DOHH2 (cell line): ENCODE results near the gene ARPC5L.

ENCODE experiments used
- H3F3A ChIP-seq: fragments of 200-600 bp; sonication (generic), shearing (Covaris generic); 2 replicates; pipeline ENCODE4 v1.6.0; 2016; ENCODE audit warnings: antibody characterized with exemption, mild to moderate bottlenecking; ENCODE audit not compliant: control insufficient read depth, insufficient read depth
- H3K27ac ChIP-seq: fragments of 200-600 bp; sonication (generic); 2 replicates; pipeline ENCODE4 v1.5.1; 2014; ENCODE audit warnings: low read depth, mild to moderate bottlenecking, low read length, moderate library complexity
- H3K27me3 ChIP-seq: fragments of 200-600 bp; sonication (generic); 2 replicates; pipeline ENCODE4 v1.6.1; 2014; ENCODE audit warnings: mild to moderate bottlenecking, low read length, mixed read lengths; ENCODE audit not compliant: control insufficient read depth
- H3K36me3 ChIP-seq: fragments of 200-600 bp; sonication (generic); 2 replicates; pipeline ENCODE4 v1.6.1; 2014; ENCODE audit warnings: mild to moderate bottlenecking, low read length, moderate library complexity, mixed read lengths; ENCODE audit not compliant: control insufficient read depth
- H3K4me1 ChIP-seq: fragments of 200-600 bp; sonication (generic); 2 replicates; pipeline ENCODE4 v1.6.1; 2014; ENCODE audit warnings: mild to moderate bottlenecking, low read length, mixed read lengths; ENCODE audit not compliant: control insufficient read depth
- H3K4me2 ChIP-seq: fragments of 200-600 bp; sonication (generic); 2 replicates; pipeline ENCODE4 v1.6.0; 2014; ENCODE audit warnings: mild to moderate bottlenecking, low read length, moderate library complexity
- H3K4me3 ChIP-seq: fragments of 200-600 bp; sonication (generic); 2 replicates; pipeline ENCODE4 v1.5.1; 2014; ENCODE audit warnings: mild to moderate bottlenecking, low read length, mixed read lengths
- H3K79me2 ChIP-seq: fragments of 200-600 bp; sonication (generic); 2 replicates; pipeline ENCODE4 v1.6.1; 2014; ENCODE audit warnings: mild to moderate bottlenecking, low read length, mixed read lengths; ENCODE audit not compliant: control insufficient read depth
- H3K9me2 ChIP-seq: fragments of 200-600 bp; sonication (generic); replicated peaks from 2 replicates; pipeline ENCODE4 v1.6.1; 2014; ENCODE audit warnings: mild to moderate bottlenecking, low read length, mixed read lengths; ENCODE audit not compliant: control insufficient read depth
- H3K9me3 ChIP-seq: fragments of 200-600 bp; sonication (generic); 2 replicates; pipeline ENCODE4 v1.6.1; 2014; ENCODE audit warnings: antibody characterized with exemption, low read length, mixed read lengths; ENCODE audit not compliant: control insufficient read depth, insufficient read depth
- H4K20me1 ChIP-seq: fragments of 200-600 bp; sonication (generic); 2 replicates; pipeline ENCODE4 v1.6.0; 2014; ENCODE audit warnings: low read depth, mild to moderate bottlenecking, antibody characterized with exemption, low read length, moderate library complexity; ENCODE audit not compliant: control insufficient read depth, insufficient read depth
- EZH2phosphoT487 ChIP-seq: fragments of 200-600 bp; sonication (generic); IDR thresholded peaks from 2 replicates; pipeline ENCODE4 v1.6.1; 2017; ENCODE audit warnings: borderline replicate concordance, mild to moderate bottlenecking, antibody characterized with exemption, low read length, moderate library complexity, mixed read lengths
- TF ChIP-seq, protein P1 (sequence below): fragments of 200-600 bp; sonication (generic); IDR thresholded peaks from one replicate; pipeline ENCODE4 v1.5.1; 2014; ENCODE audit warnings: antibody characterized with exemption, mild to moderate bottlenecking, low read depth, low read length; ENCODE audit not compliant: poor library complexity, severe bottlenecking

Gene ARPC5L

DNA sequence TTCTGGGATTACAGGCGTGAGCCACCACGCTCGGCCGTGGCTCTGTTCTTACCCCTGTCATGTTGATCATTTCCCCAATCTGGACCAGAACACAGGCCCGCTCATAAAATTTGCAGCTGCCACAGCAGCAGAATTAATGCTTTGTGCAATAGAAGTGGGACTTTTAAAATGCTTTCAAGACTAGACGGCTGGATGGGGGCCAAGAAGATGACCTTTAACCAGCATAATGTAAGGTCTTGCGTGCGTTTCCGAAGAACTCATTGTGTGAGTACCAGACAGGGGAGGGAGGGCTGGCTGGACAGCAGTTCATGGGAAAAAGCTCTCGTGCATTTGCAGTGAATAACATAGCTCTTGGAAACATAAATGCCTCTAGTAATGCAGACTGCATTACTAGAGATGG, 12.1 kb upstream of the ARPC5L start:
- no peaks in the 10 kb centered on the region for H4K20me1 ChIP-seq
- no peak overlapping the region for H3K4me2 ChIP-seq
- no peak overlapping the region for H3K27ac ChIP-seq
- H3K4me1 ChIP-seq, result peaks cover 10% of the 10 kb centered on the region
- H3F3A ChIP-seq, result peaks cover 5% of the 10 kb centered on the region
- TF ChIP-seq, protein P1, sequence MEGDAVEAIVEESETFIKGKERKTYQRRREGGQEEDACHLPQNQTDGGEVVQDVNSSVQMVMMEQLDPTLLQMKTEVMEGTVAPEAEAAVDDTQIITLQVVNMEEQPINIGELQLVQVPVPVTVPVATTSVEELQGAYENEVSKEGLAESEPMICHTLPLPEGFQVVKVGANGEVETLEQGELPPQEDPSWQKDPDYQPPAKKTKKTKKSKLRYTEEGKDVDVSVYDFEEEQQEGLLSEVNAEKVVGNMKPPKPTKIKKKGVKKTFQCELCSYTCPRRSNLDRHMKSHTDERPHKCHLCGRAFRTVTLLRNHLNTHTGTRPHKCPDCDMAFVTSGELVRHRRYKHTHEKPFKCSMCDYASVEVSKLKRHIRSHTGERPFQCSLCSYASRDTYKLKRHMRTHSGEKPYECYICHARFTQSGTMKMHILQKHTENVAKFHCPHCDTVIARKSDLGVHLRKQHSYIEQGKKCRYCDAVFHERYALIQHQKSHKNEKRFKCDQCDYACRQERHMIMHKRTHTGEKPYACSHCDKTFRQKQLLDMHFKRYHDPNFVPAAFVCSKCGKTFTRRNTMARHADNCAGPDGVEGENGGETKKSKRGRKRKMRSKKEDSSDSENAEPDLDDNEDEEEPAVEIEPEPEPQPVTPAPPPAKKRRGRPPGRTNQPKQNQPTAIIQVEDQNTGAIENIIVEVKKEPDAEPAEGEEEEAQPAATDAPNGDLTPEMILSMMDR, result no peak
- no peak for TF ChIP-seq EZH2phosphoT487
- no peaks in the 10 kb centered on the region for H3K9me3 ChIP-seq
- H3K27me3 ChIP-seq, result peaks cover 7% of the 10 kb centered on the region; the same call in 1 of the 2 replicates
- no peak overlapping the region for H3K4me3 ChIP-seq
- no peaks in the 10 kb centered on the region for H3K79me2 ChIP-seq
- H3K9me2 ChIP-seq, result no peaks in the 10 kb centered on the region
- no peaks in the 10 kb centered on the region for H3K36me3 ChIP-seq

DNA sequence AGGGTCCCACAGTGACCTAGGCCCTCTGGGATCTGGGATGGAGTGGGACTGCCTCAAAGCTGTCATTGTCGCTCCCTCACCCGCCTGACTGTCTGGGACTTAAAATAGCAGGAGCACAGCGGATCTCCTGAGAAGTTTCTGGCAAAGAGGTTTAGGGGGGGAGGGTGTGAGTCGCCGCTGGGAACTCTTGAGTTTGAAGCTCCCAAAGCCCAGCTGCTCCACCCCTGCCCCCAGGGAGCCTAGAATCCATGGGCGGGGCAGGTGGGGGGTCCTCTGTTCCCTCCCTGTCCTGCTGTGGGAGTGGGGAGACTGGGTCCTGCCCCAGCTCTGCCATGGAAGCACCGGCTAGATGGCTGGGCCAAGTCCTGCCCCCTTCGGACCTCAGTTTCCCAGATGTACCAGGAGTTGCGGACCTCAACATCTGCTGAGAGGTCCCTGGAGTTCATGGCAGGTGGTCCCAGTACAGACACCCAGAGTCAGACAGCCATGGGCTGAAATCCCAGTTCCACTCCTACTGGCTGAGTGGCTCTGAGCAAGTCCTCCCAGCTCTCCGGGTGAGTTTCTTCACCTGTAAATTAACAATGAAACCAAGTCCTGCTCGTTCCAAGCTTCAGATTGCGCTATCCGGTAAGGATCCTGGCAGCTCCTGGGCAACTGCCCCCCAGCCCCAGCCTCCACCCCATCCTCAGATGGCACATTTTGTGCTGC, 9.7 kb upstream of the ARPC5L start:
- Histone ChIP-seq H3K4me2 (peak overlapping the region; percentile 77), H3K4me1 (peaks cover 10% of the 10 kb centered on the region), H3K36me3 (peaks cover 13% of the 10 kb centered on the region), H3K9me2 (no peaks in the 10 kb centered on the region), H3K27ac (no peak overlapping the region), H4K20me1 (peaks cover 12% of the 10 kb centered on the region; the same call in 1 of the 2 replicates), H3K79me2 (no peaks in the 10 kb centered on the region), H3K9me3 (no peaks in the 10 kb centered on the region), H3F3A (peaks cover 29% of the 10 kb centered on the region), H3K4me3 (peak overlapping the region; percentile 65), H3K27me3 (peaks cover 7% of the 10 kb centered on the region; the same call in 1 of the 2 replicates)
- TF ChIP-seq, protein P1, result no peak
- TF ChIP-seq EZH2phosphoT487, result no peak

DNA sequence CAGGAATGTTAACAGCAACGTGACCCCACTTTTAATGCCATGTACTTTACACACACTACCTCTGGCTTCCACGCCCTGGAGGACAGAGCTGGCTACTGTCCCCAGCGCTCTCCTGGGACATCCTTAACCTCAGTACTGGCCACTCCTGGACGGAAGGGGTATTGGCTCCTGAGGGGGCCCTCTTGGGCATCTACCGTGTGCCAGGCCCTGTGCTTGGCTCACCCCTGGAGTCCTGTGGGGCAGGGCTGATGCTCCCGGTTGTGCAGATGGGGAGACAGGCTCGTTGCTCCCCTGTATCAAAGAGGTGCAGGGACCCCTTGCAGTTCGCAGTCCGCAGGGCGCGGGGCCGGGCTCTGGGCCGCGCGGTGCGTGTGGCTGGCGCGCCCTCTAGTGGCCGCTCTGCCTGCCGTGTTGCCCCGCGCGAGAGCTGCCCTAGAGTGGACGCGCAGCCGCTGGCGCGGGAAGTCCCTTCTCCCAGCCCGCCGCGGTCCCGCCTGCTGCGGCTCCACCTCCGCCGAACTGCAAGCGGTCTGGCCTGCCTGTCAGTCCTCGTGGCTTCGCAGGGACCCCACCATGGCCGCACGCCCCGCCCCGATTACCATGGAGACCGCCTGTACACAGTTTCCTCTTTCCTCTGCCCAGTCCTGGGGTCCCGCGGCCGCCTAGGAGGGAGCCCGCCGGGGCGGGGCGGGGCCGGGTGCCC, 8.9 kb upstream of the ARPC5L start, which contains the start of gene WDR38:
WDR38 (plus strand) TSS at position 632 of the 703 bp plus-strand sequence. CDS start 72 bp downstream, outside the sequence.
- H3F3A ChIP-seq, result peaks cover 31% of the 10 kb centered on the region
- peaks cover 7% of the 10 kb centered on the region; the same call in 1 of the 2 replicates for H3K27me3 ChIP-seq
- H4K20me1 ChIP-seq, result peaks cover 12% of the 10 kb centered on the region; the same call in 1 of the 2 replicates
- peak within 1 kb of the TSS; percentile 77 for H3K4me2 ChIP-seq
- no peaks in the 10 kb centered on the region for H3K9me2 ChIP-seq
- peaks cover 10% of the 10 kb centered on the region for H3K4me1 ChIP-seq
- peak within 1 kb of the TSS; percentile 65 for H3K4me3 ChIP-seq
- H3K9me3 ChIP-seq, result no peaks in the 10 kb centered on the region
- H3K36me3 ChIP-seq, result peaks cover 20% of the 10 kb centered on the region
- TF ChIP-seq, protein P1, result peak; percentile 99
- no peak for TF ChIP-seq EZH2phosphoT487
- H3K27ac ChIP-seq, result no peak within 1 kb of the TSS
- H3K79me2 ChIP-seq, result no peaks in the 10 kb centered on the region
